Ovary (tissue), 3 donors: ENCODE data around the gene TMEM219.

Experiments used
- POLR2A ChIP-seq: fragments of 450-650 bp; IDR thresholded peaks from one replicate; pipeline ENCODE4 v1.6.1; 2017; ENCODE audit warnings: antibody characterized with exemption, mild to moderate bottlenecking, moderate library complexity
- TF ChIP-seq, protein P1 (sequence below), 3 donors: fragments of 450-650 bp in 2 of 3; fragments of 200-600 bp in 1 of 3; IDR thresholded peaks; one replicate each; pipeline versions ENCODE4 v1.5.1 to v1.8.0; 2016 to 2022; ENCODE audit warnings: antibody characterized with exemption in 3 of 3, mild to moderate bottlenecking in 1 of 3
- donor health status: DM: no; HTN: no; CAD: no.

DNA sequence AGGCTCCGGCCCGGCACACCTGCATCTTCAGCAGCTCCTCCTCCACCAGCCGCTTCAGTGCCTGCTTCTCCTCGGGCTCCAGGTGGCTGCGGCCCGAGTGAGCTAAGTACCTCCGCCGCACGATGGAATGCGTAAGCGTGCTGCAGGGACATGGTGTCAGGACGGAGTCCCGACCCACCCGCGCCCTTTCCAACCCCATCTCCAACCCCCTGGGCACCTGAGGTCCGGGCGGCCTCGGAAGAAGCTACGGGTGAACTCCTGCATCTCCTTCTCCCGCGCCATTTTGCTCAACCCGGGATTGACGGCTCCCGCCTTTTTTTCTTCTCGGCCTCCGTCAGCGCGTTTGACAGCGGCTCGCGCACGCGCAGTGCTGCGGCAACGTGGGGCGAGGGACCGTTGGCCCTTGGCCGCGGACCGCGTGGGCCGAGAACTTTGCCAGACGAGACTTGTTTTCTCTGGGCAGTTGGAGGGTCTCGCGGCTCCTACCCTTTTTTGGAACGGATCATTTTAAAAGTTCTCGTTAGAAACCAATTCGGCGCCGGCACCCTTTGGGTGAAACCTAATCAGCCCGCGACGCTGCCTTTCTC lies 33.5 kb downstream of the TMEM219 start, which contains the start of gene HIRIP3:
- TF ChIP-seq, protein P1, sequence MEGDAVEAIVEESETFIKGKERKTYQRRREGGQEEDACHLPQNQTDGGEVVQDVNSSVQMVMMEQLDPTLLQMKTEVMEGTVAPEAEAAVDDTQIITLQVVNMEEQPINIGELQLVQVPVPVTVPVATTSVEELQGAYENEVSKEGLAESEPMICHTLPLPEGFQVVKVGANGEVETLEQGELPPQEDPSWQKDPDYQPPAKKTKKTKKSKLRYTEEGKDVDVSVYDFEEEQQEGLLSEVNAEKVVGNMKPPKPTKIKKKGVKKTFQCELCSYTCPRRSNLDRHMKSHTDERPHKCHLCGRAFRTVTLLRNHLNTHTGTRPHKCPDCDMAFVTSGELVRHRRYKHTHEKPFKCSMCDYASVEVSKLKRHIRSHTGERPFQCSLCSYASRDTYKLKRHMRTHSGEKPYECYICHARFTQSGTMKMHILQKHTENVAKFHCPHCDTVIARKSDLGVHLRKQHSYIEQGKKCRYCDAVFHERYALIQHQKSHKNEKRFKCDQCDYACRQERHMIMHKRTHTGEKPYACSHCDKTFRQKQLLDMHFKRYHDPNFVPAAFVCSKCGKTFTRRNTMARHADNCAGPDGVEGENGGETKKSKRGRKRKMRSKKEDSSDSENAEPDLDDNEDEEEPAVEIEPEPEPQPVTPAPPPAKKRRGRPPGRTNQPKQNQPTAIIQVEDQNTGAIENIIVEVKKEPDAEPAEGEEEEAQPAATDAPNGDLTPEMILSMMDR (IDR thresholded peaks at IDR 0.05) = no peak
- peak; percentile 43 for TF ChIP-seq POLR2A
